Neural cell (in vitro differentiated cells): Measurements from ENCODE around the gene FOSL2.

Experiments
- EZH2 ChIP-seq: fragments of 200-600, 300-800 bp; shearing (Covaris generic), sonication (generic); IDR thresholded peaks from 2 replicates; pipeline ENCODE4 v1.6.1; 2014; ENCODE audit warnings: antibody characterized with exemption, low read length, borderline replicate concordance, mild to moderate bottlenecking; ENCODE audit not compliant: insufficient read depth, poor library complexity, severe bottlenecking
- MXI1 ChIP-seq: fragments of 450-650 bp; conservative IDR thresholded peaks from 2 replicates; pipeline ENCODE4 v1.6.1; 2014; ENCODE audit warnings: antibody characterized with exemption, mild to moderate bottlenecking; ENCODE audit not compliant: poor library complexity, severe bottlenecking
- POLR2AphosphoS5 ChIP-seq: IDR thresholded peaks from 2 replicates; pipeline ENCODE4 v1.6.1; 2012
- TF ChIP-seq, protein P1 (sequence below): fragments of 450-650 bp; IDR thresholded peaks from 2 replicates; pipeline ENCODE4 v1.5.1; 2014; ENCODE audit warnings: antibody characterized with exemption, mild to moderate bottlenecking, moderate library complexity; ENCODE audit not compliant: poor library complexity, severe bottlenecking

DNA sequence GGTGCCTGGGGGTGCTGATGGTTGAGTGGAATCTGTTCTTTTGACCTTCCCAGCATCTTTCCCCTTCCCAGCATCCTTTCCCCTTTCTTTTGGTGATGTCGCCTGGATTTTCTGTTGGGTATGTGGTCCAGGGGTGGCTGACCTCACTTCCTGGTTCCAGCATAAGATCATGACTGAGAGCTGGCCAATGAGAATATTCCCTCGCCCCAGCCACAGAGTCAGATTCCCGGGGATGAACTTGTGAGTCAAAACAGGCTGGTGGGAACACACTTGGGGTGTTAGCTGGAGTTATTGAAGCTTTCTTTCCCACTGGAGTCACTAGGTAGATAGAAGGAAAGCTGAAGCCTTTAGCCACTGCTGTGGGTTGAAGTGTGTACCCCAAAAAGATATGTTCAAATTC, 28.0 kb upstream of the FOSL2 start:
- TF ChIP-seq POLR2AphosphoS5 (no peak), MXI1 (no peak), EZH2 (no peak)
- TF ChIP-seq, protein P1, sequence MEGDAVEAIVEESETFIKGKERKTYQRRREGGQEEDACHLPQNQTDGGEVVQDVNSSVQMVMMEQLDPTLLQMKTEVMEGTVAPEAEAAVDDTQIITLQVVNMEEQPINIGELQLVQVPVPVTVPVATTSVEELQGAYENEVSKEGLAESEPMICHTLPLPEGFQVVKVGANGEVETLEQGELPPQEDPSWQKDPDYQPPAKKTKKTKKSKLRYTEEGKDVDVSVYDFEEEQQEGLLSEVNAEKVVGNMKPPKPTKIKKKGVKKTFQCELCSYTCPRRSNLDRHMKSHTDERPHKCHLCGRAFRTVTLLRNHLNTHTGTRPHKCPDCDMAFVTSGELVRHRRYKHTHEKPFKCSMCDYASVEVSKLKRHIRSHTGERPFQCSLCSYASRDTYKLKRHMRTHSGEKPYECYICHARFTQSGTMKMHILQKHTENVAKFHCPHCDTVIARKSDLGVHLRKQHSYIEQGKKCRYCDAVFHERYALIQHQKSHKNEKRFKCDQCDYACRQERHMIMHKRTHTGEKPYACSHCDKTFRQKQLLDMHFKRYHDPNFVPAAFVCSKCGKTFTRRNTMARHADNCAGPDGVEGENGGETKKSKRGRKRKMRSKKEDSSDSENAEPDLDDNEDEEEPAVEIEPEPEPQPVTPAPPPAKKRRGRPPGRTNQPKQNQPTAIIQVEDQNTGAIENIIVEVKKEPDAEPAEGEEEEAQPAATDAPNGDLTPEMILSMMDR = no peak
